ENCODE results near the gene NUAK1. TPM values are rescaled to one million over a fixed set of nuclear protein-coding genes. Genes with fewer than 3 reads are reported as not detected.
"Not testable (repeated sequence)": the region's sequence is repeated elsewhere in the genome, so short reads cannot be mapped to it uniquely, and the experiment has no call there.

NUAK1 gene
- total RNA-seq, 1 experiment from 2014 or later: 20.4 TPM

DNA sequence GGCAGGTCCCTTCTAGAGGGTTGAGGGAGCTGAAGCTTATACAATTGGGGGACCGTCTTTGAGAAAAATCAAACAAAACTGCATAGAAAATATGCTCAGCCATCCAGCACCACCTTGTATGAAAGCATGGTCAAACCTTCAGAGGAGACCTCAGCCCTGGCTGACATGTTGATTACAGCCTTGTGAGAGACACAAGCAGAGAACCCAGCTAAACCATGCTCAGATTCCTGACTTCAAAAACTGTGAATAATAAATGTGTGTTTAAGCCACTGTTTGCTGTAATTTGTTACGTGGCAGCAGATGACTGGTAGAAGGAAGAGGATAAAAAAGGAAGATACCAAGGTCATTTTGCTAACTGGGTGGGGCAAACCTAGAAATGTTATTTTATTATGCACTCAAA lies 115.7 kb downstream of the NUAK1 start:
- in situ Hi-C loops (cut with HindIII; ENCODE audit: low sequenced_read_pairs): no loop called here
- no peak for DNase-seq (ENCODE audit: low spot score)

DNA sequence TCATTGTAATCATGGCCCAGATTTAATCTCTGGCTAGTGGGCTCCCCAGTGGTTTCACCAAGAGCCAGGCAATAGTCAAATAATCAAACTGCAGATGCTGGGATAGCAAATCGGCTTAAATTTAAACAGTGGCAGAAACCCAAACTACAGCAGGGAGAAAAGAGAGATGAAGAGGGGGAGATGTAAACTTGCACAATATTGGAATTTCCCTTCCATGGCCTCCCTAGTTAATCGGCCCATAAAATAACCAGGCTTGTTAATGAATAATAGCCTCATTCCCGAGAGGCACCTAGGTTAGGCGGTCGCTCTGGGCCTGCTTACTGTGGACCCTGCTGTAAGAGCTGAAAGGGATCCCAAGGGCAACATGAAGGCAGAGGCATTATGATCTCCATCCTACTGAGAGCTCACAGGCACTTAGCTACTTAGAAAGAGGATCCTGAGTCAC lies 116.2 kb downstream of the NUAK1 start:
- in situ Hi-C loops (cut with HindIII; ENCODE audit: low sequenced_read_pairs): no loop called here

GRCh38 chr12:106021516-106021915 lies 117.2 kb downstream of the NUAK1 start:
- in situ Hi-C loops (cut with HindIII; ENCODE audit: low sequenced_read_pairs): no loop called here
- no peak for DNase-seq (ENCODE audit: low spot score)

More for the DNA sequence above, 116.2 kb downstream of the NUAK1 start:
- no peak for DNase-seq (ENCODE audit: low spot score)

DNA sequence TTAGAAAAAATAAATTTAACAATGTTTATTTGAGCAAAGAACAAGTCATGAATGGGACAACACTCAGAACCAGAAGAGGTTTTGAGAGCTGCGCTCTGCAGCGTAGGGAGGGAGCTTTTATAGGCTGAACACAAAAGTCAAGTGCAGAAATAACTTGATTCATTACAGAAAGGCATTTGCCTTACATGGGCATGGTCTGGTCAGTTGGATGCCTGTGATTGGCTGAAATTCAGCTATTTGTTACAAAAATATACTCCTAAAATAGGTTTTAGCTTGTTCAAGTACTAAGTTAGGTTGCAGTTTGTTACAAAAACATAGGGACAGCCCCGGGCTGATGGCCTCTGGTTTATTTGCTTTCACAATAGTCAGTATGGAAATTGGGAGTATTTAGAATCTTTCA lies 118.0 kb downstream of the NUAK1 start:
- no peak for DNase-seq (ENCODE audit: low spot score)
- in situ Hi-C loops (cut with HindIII; ENCODE audit: low sequenced_read_pairs): no loop called here

DNA sequence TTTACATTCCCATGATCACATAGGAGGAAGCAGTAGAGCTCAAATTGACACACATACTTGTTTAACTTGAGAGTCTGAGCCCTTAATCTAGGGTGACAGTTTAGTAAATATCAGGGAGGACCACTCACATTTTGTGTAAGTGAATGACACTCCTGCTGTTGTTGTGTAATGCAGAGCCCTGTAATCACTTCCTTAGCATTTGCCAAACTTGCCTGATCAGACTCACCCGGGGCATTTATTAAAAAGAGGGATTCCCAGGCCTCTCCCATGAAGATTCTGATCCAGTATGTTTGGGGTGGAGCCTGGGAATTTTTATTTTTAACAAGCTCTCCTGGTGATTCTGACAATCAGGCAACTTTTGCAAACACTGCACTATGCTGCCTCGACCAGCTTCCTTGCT lies 119.6 kb downstream of the NUAK1 start:
- in situ Hi-C loops (cut with HindIII; ENCODE audit: low sequenced_read_pairs): no loop called here
- DNase-seq (ENCODE audit: low spot score): no peak

- DNase-seq (ENCODE audit: low spot score): no peak
- in situ Hi-C loops (cut with HindIII; ENCODE audit: low sequenced_read_pairs): no loop called here
Measured at GRCh38 chr12:106018286-106018685, 120.5 kb downstream of the NUAK1 start.

DNA sequence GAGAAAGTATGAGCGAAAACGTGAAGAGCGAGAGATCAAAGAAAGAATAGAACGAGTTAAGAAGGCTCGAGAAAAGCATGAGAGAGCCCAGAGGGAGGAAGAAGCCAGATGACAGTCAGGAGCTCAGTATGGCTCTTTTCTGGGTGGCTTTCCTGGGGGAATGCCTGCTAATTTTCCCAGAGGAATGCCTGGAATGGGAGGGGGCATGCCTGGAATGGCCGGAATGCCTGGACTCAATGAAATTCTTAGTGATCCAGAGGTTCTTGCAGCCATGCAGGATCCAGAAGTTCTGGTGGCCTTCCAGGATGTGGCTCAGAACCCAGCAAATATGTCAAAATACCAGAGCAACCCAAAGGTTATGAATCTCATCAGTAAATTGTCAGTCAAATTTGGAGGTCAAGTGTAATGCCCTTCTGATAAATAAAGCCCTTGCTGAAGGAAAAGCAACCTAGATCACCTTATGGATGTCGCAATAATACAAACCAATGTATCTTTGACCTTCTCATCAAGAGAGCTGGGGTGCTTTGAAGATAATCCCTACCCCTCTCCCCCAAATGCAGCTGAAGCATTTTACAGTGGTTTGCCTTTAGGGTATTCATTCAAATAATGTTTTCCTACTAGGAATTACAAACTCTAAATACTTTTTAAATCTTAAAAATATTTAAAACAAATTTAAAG lies 122.0 kb downstream of the NUAK1 start:
- DNase-seq (ENCODE audit: low spot score); in situ Hi-C loops (cut with HindIII; ENCODE audit: low sequenced_read_pairs): not testable (repeated sequence)

DNA sequence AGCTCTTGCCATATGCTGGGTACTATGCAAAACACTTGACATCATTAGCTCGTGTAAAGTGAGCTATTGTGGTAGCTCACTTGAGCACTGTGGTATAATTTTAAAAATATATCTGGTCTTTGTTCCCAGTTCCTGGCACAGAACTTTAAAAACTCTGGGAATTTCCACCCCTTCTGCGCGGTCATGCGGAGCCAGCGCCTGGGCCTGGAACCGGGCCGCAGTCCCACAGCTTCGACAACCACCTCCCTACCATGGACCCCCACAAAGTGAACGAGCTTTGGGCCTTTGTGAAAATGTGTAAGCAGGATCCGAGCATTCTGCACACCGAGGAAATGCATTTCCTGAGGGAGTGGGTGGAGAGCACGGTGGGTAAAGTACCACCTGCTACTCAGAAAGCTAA lies 123.1 kb downstream of the NUAK1 start:
- in situ Hi-C loops (cut with HindIII; ENCODE audit: low sequenced_read_pairs): no loop called here
- DNase-seq (ENCODE audit: low spot score): no peak

GRCh38 chr12:106013941-106014340 lies 124.8 kb downstream of the NUAK1 start:
- in situ Hi-C loops (cut with HindIII; ENCODE audit: low sequenced_read_pairs): no loop called here
- no peak for DNase-seq (ENCODE audit: low spot score)

Other genes starting within 250 kb of the NUAK1 start
- gene CKAP4, start 109.1 kb upstream of the NUAK1 start, total RNA-seq (2014; rRNA removed; shearing (Covaris generic)): 50.9 and 54.4 TPM in 2 replicates
- gene TCP11L2, start 163.8 kb upstream of the NUAK1 start, total RNA-seq (2014; rRNA removed; shearing (Covaris generic)): 12.7 and 12.9 TPM in 2 replicates
- gene POLR3B, start 218.8 kb upstream of the NUAK1 start, total RNA-seq (2014; rRNA removed; shearing (Covaris generic)): 7.4 and 8.1 TPM in 2 replicates

Measured in G401 (cell line).